Breast epithelium (tissue), 4 donors: ENCODE measurements around the gene GLCCI1. TPM values are rescaled to one million over a fixed set of nuclear protein-coding genes. Genes with fewer than 3 reads are reported as not detected.
A peak's percentile ranks its signal among the peaks of the same experiment; 100 is the strongest.
"Not testable (repeated sequence)": the region's sequence is repeated elsewhere in the genome, so short reads cannot be mapped to it uniquely, and the experiment has no call there.

ENCODE experiments used
- DNase-seq, 2 donors: peaks; one replicate each; pipeline ENCODE4 v3.0.0-alpha.2; 2019; ENCODE audit warnings: low spot score in 2 of 2
- H3K27ac ChIP-seq, 2 donors: fragments of 200-600 bp; sonication (generic) in 1 of 2; one replicate each; pipeline ENCODE4 v1.5.1; 2016 to 2019; ENCODE audit warnings: mild to moderate bottlenecking in 1 of 2
- H3K27me3 ChIP-seq, 2 donors: fragments of 200-600 bp; sonication (generic) in 1 of 2; one replicate each; pipeline versions ENCODE4 v1.5.1 to v1.6.0; 2017 to 2019; ENCODE audit warnings: control low read depth in 1 of 2, mild to moderate bottlenecking in 1 of 2
- H3K36me3 ChIP-seq: fragments of 200-600 bp; one replicate; pipeline ENCODE4 v1.5.1; 2019
- H3K4me1 ChIP-seq, 2 donors: fragments of 200-600 bp; sonication (generic); one replicate each; pipeline ENCODE4 v1.5.1; 2016 to 2019; ENCODE audit warnings: control low read depth in 1 of 2
- H3K4me3 ChIP-seq, 3 donors: fragments of 200-600 bp; sonication (generic); 1 replicate in 2 of 3; 2 replicates in 1 of 3; pipeline ENCODE4 v1.5.1; 2016 to 2019; ENCODE audit warnings: mild to moderate bottlenecking in 3 of 3, moderate library complexity in 2 of 3
- H3K9me3 ChIP-seq, 2 donors: fragments of 200-600 bp; sonication (generic) in 1 of 2; one replicate each; pipeline ENCODE4 v1.5.1; 2016 to 2019; ENCODE audit warnings: control low read depth in 1 of 2
- CTCF ChIP-seq, 3 donors: fragments of 450-650 bp; IDR thresholded peaks; one replicate each; pipeline ENCODE4 v1.5.1; 2016 to 2017; ENCODE audit warnings: antibody characterized with exemption in 3 of 3, mild to moderate bottlenecking in 3 of 3, moderate library complexity in 3 of 3
- POLR2A ChIP-seq: fragments of 450-650 bp; IDR thresholded peaks from one replicate; pipeline ENCODE4 v1.6.1; 2016; ENCODE audit warnings: antibody characterized with exemption, mild to moderate bottlenecking, moderate library complexity
- POLR2AphosphoS5 ChIP-seq, 3 donors: sonication (generic); formaldehyde crosslinking; IDR thresholded peaks; one replicate each; pipeline ENCODE4 v1.6.1; 2017; ENCODE audit warnings: antibody characterized with exemption in 3 of 3
- intact Hi-C: fragments of 100-400 bp; cut with DNase I; formaldehyde crosslinking; loops from one replicate; pipeline ENCODE4 v1.15.1; 2023; ENCODE audit warnings: low total_unique reads
- total RNA-seq, 3 donors: library from RNA; depleted of rRNA; stranded (reverse); fragments of >200 nt; gene quantifications; one replicate each; pipeline ENCODE4 v1.1.0, GENCODE V29; 2016

Gene GLCCI1
- total RNA-seq, 3 donors from 2014 or later = 11.7 to 29.1 (median 18.4) TPM

GRCh38 chr7:8089036-8089780 lies 120.6 kb downstream of the GLCCI1 start:
- no peaks in the 10 kb centered on the region for H3K4me1 ChIP-seq
- H3K27ac ChIP-seq = no peak overlapping the region
- H3K4me3 ChIP-seq = no peak overlapping the region
- H3K9me3 ChIP-seq = no peaks in the 10 kb centered on the region
- no peak for DNase-seq
- H3K27me3 ChIP-seq = no peaks in the 10 kb centered on the region
- no peaks in the 10 kb centered on the region for H3K36me3 ChIP-seq
- TF ChIP-seq POLR2A = no peak
- intact Hi-C loops = no loop called here

- no peak for DNase-seq
- Histone ChIP-seq H3K27me3 (no peaks in the 10 kb centered on the region), H3K27ac (peak overlapping the region in 1 of 2 donors; percentile 10), H3K4me1 (no peaks in the 10 kb centered on the region), H3K9me3 (no peaks in the 10 kb centered on the region), H3K36me3 (no peaks in the 10 kb centered on the region), H3K4me3 (no peak overlapping the region)
- intact Hi-C loops = no loop called here
- TF ChIP-seq POLR2A (no peak), POLR2AphosphoS5 (IDR thresholded peaks at IDR 0.05) (no peak), CTCF (IDR thresholded peaks at IDR 0.05) (no peak)
Observed at GRCh38 chr7:8092140-8092539, 123.5 kb downstream of the GLCCI1 start.

GRCh38 chr7:8094164-8095140 lies 125.9 kb downstream of the GLCCI1 start:
- no peak for DNase-seq
- H3K27ac ChIP-seq = no peak overlapping the region
- H3K9me3 ChIP-seq = no peaks in the 10 kb centered on the region
- intact Hi-C loops = no loop called here
- H3K4me3 ChIP-seq = no peak overlapping the region
- TF ChIP-seq POLR2AphosphoS5 (IDR thresholded peaks at IDR 0.05) (no peak), POLR2A (no peak), CTCF (IDR thresholded peaks at IDR 0.05) (no peak)
- no peaks in the 10 kb centered on the region for H3K4me1 ChIP-seq
- H3K36me3 ChIP-seq = no peaks in the 10 kb centered on the region
- no peaks in the 10 kb centered on the region for H3K27me3 ChIP-seq

GRCh38 chr7:8101292-8101691 lies 132.7 kb downstream of the GLCCI1 start:
- intact Hi-C loops, DNase-seq, H3K4me1 ChIP-seq, H3K27ac ChIP-seq, H3K36me3 ChIP-seq, H3K4me3 ChIP-seq, H3K27me3 ChIP-seq: not testable (repeated sequence)
- peaks cover 0 to 19% of the 10 kb centered on the region in 2 donors for H3K9me3 ChIP-seq

- intact Hi-C loops = no loop called here
- H3K4me3 ChIP-seq = no peak overlapping the region
- no peaks in the 10 kb centered on the region for H3K27me3 ChIP-seq
- no peaks in the 10 kb centered on the region for H3K36me3 ChIP-seq
- DNase-seq = no peak
- no peaks in the 10 kb centered on the region for H3K4me1 ChIP-seq
- H3K9me3 ChIP-seq = peaks cover 0 to 19% of the 10 kb centered on the region in 2 donors
- H3K27ac ChIP-seq = no peak overlapping the region
- TF ChIP-seq POLR2A (no peak), POLR2AphosphoS5 (IDR thresholded peaks at IDR 0.05) (no peak), CTCF (IDR thresholded peaks at IDR 0.05) (no peak)
Observed at GRCh38 chr7:8103282-8103681, 134.7 kb downstream of the GLCCI1 start.
